T1000 (cell line): ENCODE data around the gene ATP2A3.

Experiments
- DNase-seq: peaks from one replicate; lab custom pipeline; 2025; ENCODE audit warnings: mixed read lengths; lab: John Stamatoyannopoulos, UW

Gene ATP2A3

GRCh38 chr17:3891626-3892094 lies 72.6 kb downstream of the ATP2A3 start:
- no peak for DNase-seq

- DNase-seq, result no peak
These were observed 73.4 kb downstream of the ATP2A3 start for GRCh38 chr17:3890878-3891219.

GRCh38 chr17:3890082-3890877 lies 74.0 kb downstream of the ATP2A3 start:
- peak; percentile 94 for DNase-seq

- DNase-seq, result no peak
These were observed 74.8 kb downstream of the ATP2A3 start for GRCh38 chr17:3889325-3890012.

- DNase-seq, result peak; percentile 84
These were observed 75.7 kb downstream of the ATP2A3 start for GRCh38 chr17:3888343-3889171.

GRCh38 chr17:3887804-3888203 lies 76.4 kb downstream of the ATP2A3 start:
- no peak for DNase-seq

GRCh38 chr17:3887394-3887793 lies 76.8 kb downstream of the ATP2A3 start:
- DNase-seq, result no peak

- DNase-seq, result no peak
These were observed 77.5 kb downstream of the ATP2A3 start for GRCh38 chr17:3886776-3887175.

- DNase-seq, result peak; percentile 18
These were observed 78.3 kb downstream of the ATP2A3 start for GRCh38 chr17:3885970-3886369.

- DNase-seq, result no peak
These were observed 79.0 kb downstream of the ATP2A3 start for GRCh38 chr17:3885271-3885670.

- no peak for DNase-seq
These were observed 80.0 kb downstream of the ATP2A3 start for GRCh38 chr17:3884188-3884587.

- no peak for DNase-seq
These were observed 82.0 kb downstream of the ATP2A3 start for GRCh38 chr17:3882276-3882675.

- DNase-seq, result no peak
These were observed 83.3 kb downstream of the ATP2A3 start for GRCh38 chr17:3880983-3881382.

- DNase-seq, result no peak
These were observed 84.4 kb downstream of the ATP2A3 start for GRCh38 chr17:3879591-3880417.

- no peak for DNase-seq
These were observed 85.1 kb downstream of the ATP2A3 start for GRCh38 chr17:3879186-3879585.

GRCh38 chr17:3877220-3877619 lies 87.0 kb downstream of the ATP2A3 start:
- no peak for DNase-seq

- no peak for DNase-seq
These were observed 88.9 kb downstream of the ATP2A3 start for GRCh38 chr17:3875317-3875716.
